Measurements from ENCODE around the gene GDF10. TPM values are rescaled to one million over a fixed set of nuclear protein-coding genes. Genes with fewer than 3 reads are reported as not detected.

GDF10 gene
- total RNA-seq, 2 experiments from 2014 or later, result 0.16 to 0.22 TPM

- ATAC-seq (ENCODE audit: poor library complexity) (no peak), DNase-seq (no peak)
- H3K36me3 ChIP-seq (ENCODE audit: insufficient read depth, low read length), result no peaks in the 10 kb centered on the region
- H3K27ac Mint-ChIP-seq, result no peak overlapping the region
- H3K27ac ChIP-seq (ENCODE audit: low read depth in 1 of 2, low read length in 2 of 2), result no peak overlapping the region
- peaks cover 0 to 5% of the 10 kb centered on the region in 2 experiments for H3K9me3 ChIP-seq (ENCODE audit: control insufficient read depth in 1 of 2, insufficient read depth in 1 of 2, low read length in 2 of 2)
- CTCF ChIA-PET, result no interaction called here
- H3K9me3 Mint-ChIP-seq, result no peaks in the 10 kb centered on the region
- H3K4me1 ChIP-seq (ENCODE audit: insufficient read depth, low read length), result no peaks in the 10 kb centered on the region
- no peaks in the 10 kb centered on the region for H3K36me3 Mint-ChIP-seq (ENCODE audit: low read depth)
- intact Hi-C loops (cut with DNase I, micrococcal nuclease), result no loop called here
- peaks cover 0 to 5% of the 10 kb centered on the region in 2 experiments for H3K27me3 ChIP-seq (ENCODE audit: control insufficient read depth in 1 of 2, insufficient read depth in 2 of 2, low read length in 2 of 2)
- no peak for TF ChIP-seq CTCF (IDR thresholded peaks at IDR 0.05)
- H3K4me3 ChIP-seq (ENCODE audit: low read length), result no peak overlapping the region
- no peaks in the 10 kb centered on the region for H3K27me3 Mint-ChIP-seq
- POLR2A ChIA-PET, result no interaction called here
- no peak overlapping the region for H3K4me3 Mint-ChIP-seq
- no peaks in the 10 kb centered on the region for H3K4me1 Mint-ChIP-seq (ENCODE audit: low read depth)
Measured at GRCh38 chr10:47331954-47332353, 32.0 kb downstream of the GDF10 start.

- DNase-seq (no peak), ATAC-seq (ENCODE audit: poor library complexity) (no peak)
- H3K27ac ChIP-seq (ENCODE audit: low read depth in 1 of 2, low read length in 2 of 2), result no peak overlapping the region
- H3K27me3 ChIP-seq (ENCODE audit: control insufficient read depth in 1 of 2, insufficient read depth in 2 of 2, low read length in 2 of 2), result peaks cover 0 to 5% of the 10 kb centered on the region in 2 experiments
- no peak overlapping the region for H3K27ac Mint-ChIP-seq
- intact Hi-C loops (cut with DNase I, micrococcal nuclease), result no loop called here
- no peak for TF ChIP-seq CTCF (IDR thresholded peaks at IDR 0.05)
- H3K4me3 ChIP-seq (ENCODE audit: low read length), result no peak overlapping the region
- H3K36me3 Mint-ChIP-seq (ENCODE audit: low read depth), result no peaks in the 10 kb centered on the region
- no peaks in the 10 kb centered on the region for H3K36me3 ChIP-seq (ENCODE audit: insufficient read depth, low read length)
- no peaks in the 10 kb centered on the region for H3K9me3 Mint-ChIP-seq
- CTCF ChIA-PET, result no interaction called here
- no peaks in the 10 kb centered on the region for H3K4me1 Mint-ChIP-seq (ENCODE audit: low read depth)
- peaks cover 0 to 5% of the 10 kb centered on the region in 2 experiments for H3K9me3 ChIP-seq (ENCODE audit: control insufficient read depth in 1 of 2, insufficient read depth in 1 of 2, low read length in 2 of 2)
- no peaks in the 10 kb centered on the region for H3K4me1 ChIP-seq (ENCODE audit: insufficient read depth, low read length)
- POLR2A ChIA-PET, result no interaction called here
- H3K4me3 Mint-ChIP-seq, result no peak overlapping the region
- H3K27me3 Mint-ChIP-seq, result no peaks in the 10 kb centered on the region
Measured at GRCh38 chr10:47332371-47332770, 32.4 kb downstream of the GDF10 start.

- ChIA-PET CTCF (no interaction called here), POLR2A (no interaction called here)
- intact Hi-C loops (cut with DNase I, micrococcal nuclease), result no loop called here
- no peak overlapping the region for H3K4me3 ChIP-seq (ENCODE audit: low read length)
- Mint-ChIP-seq H3K36me3 (ENCODE audit: low read depth) (no peaks in the 10 kb centered on the region), H3K27me3 (no peaks in the 10 kb centered on the region), H3K4me1 (ENCODE audit: low read depth) (no peaks in the 10 kb centered on the region), H3K27ac (no peak overlapping the region), H3K4me3 (no peak overlapping the region), H3K9me3 (no peaks in the 10 kb centered on the region)
- ATAC-seq (ENCODE audit: poor library complexity) (no peak), DNase-seq (no peak)
- no peak overlapping the region for H3K27ac ChIP-seq (ENCODE audit: low read depth in 1 of 2, low read length in 2 of 2)
- H3K27me3 ChIP-seq (ENCODE audit: control insufficient read depth in 1 of 2, insufficient read depth in 2 of 2, low read length in 2 of 2), result peaks cover 0 to 5% of the 10 kb centered on the region in 2 experiments
- H3K9me3 ChIP-seq (ENCODE audit: control insufficient read depth in 1 of 2, insufficient read depth in 1 of 2, low read length in 2 of 2), result peaks cover 0 to 5% of the 10 kb centered on the region in 2 experiments
- no peak for TF ChIP-seq CTCF (IDR thresholded peaks at IDR 0.05)
- no peaks in the 10 kb centered on the region for H3K36me3 ChIP-seq (ENCODE audit: insufficient read depth, low read length)
- H3K4me1 ChIP-seq (ENCODE audit: insufficient read depth, low read length), result no peaks in the 10 kb centered on the region
Measured at GRCh38 chr10:47332946-47333345, 32.9 kb downstream of the GDF10 start.
